Skeletal muscle satellite cell (primary cell): ENCODE data around the gene ASPG.

Source experiments
- H3K27me3 ChIP-seq: 2 replicates; pipeline ENCODE4 v1.7.0; 2013; ENCODE audit warnings: low read length; ENCODE audit not compliant: control insufficient read depth, insufficient read depth
- H3K36me3 ChIP-seq: 2 replicates; pipeline ENCODE4 v1.7.0; 2013; ENCODE audit warnings: mild to moderate bottlenecking, control low read depth, low read length; ENCODE audit not compliant: insufficient read depth
- H3K4me1 ChIP-seq: 2 replicates; pipeline ENCODE4 v1.7.0; 2013; ENCODE audit warnings: low read length; ENCODE audit not compliant: control insufficient read depth, insufficient read depth
- H3K4me2 ChIP-seq: 2 replicates; pipeline ENCODE4 v1.7.0; 2013; ENCODE audit warnings: mild to moderate bottlenecking, low read length
- H3K4me3 ChIP-seq: 2 replicates; pipeline ENCODE4 v1.7.0; 2013; ENCODE audit warnings: low read length
- H3K9ac ChIP-seq: 2 replicates; pipeline ENCODE4 v1.7.0; 2013; ENCODE audit warnings: mild to moderate bottlenecking, low read depth, low read length, moderate library complexity
- H3K9me3 ChIP-seq: replicated peaks from 2 replicates; pipeline ENCODE4 v1.7.0; 2013; ENCODE audit warnings: mild to moderate bottlenecking, control low read depth, low read length

The ASPG gene

GRCh38 chr14:104137297-104138097 is 52.0 kb downstream of the ASPG start:
- H3K4me2 ChIP-seq, result peak overlapping the region; percentile 69
- peaks cover 62% of the 10 kb centered on the region for H3K27me3 ChIP-seq
- H3K4me3 ChIP-seq, result peak overlapping the region; percentile 56
- no peaks in the 10 kb centered on the region for H3K36me3 ChIP-seq
- H3K9me3 ChIP-seq, result no peaks in the 10 kb centered on the region
- H3K9ac ChIP-seq, result no peak overlapping the region
- H3K4me1 ChIP-seq, result peaks cover 6% of the 10 kb centered on the region

- peak within 1 kb of the TSS; percentile 69 for H3K4me2 ChIP-seq
- H3K36me3 ChIP-seq, result no peaks in the 10 kb centered on the region
- H3K9me3 ChIP-seq, result no peaks in the 10 kb centered on the region
- H3K9ac ChIP-seq, result no peak within 1 kb of the TSS
- H3K4me3 ChIP-seq, result peak within 1 kb of the TSS; percentile 56
- peaks cover 62% of the 10 kb centered on the region for H3K27me3 ChIP-seq
- H3K4me1 ChIP-seq, result peaks cover 6% of the 10 kb centered on the region
Measured at GRCh38 chr14:104138098-104138717, 52.7 kb downstream of the ASPG start, which contains the start of gene KIF26A. TSS of gene KIF26A (plus strand) at chr14:104138587. CDS start at chr14:104138723, 136 bp downstream.

GRCh38 chr14:104138718-104139459 is 53.4 kb downstream of the ASPG start:
- Histone ChIP-seq H3K4me2 (peak overlapping the region; percentile 49), H3K9ac (no peak overlapping the region), H3K4me3 (no peak overlapping the region), H3K4me1 (peaks cover 6% of the 10 kb centered on the region), H3K36me3 (no peaks in the 10 kb centered on the region), H3K9me3 (no peaks in the 10 kb centered on the region), H3K27me3 (peaks cover 56% of the 10 kb centered on the region)

- H3K9me3 ChIP-seq, result no peaks in the 10 kb centered on the region
- no peaks in the 10 kb centered on the region for H3K36me3 ChIP-seq
- H3K4me2 ChIP-seq, result no peak overlapping the region
- no peak overlapping the region for H3K4me3 ChIP-seq
- peaks cover 6% of the 10 kb centered on the region for H3K4me1 ChIP-seq
- peaks cover 50% of the 10 kb centered on the region for H3K27me3 ChIP-seq
- H3K9ac ChIP-seq, result no peak overlapping the region
Measured at GRCh38 chr14:104139460-104140212, 54.1 kb downstream of the ASPG start.

- H3K4me1 ChIP-seq, result peaks cover 6% of the 10 kb centered on the region
- no peak overlapping the region for H3K4me3 ChIP-seq
- no peaks in the 10 kb centered on the region for H3K36me3 ChIP-seq
- H3K4me2 ChIP-seq, result no peak overlapping the region
- no peaks in the 10 kb centered on the region for H3K9me3 ChIP-seq
- peaks cover 45% of the 10 kb centered on the region for H3K27me3 ChIP-seq
- no peak overlapping the region for H3K9ac ChIP-seq
Measured at GRCh38 chr14:104140213-104140462, 54.6 kb downstream of the ASPG start.

- Histone ChIP-seq H3K9me3 (no peaks in the 10 kb centered on the region), H3K9ac (no peak overlapping the region), H3K4me1 (peaks cover 6% of the 10 kb centered on the region), H3K4me3 (no peak overlapping the region), H3K36me3 (no peaks in the 10 kb centered on the region), H3K4me2 (no peak overlapping the region), H3K27me3 (peaks cover 39% of the 10 kb centered on the region)
Measured at GRCh38 chr14:104140463-104141331, 55.2 kb downstream of the ASPG start.

GRCh38 chr14:104141621-104142091 is 56.2 kb downstream of the ASPG start:
- Histone ChIP-seq H3K9ac (no peak overlapping the region), H3K4me1 (peaks cover 6% of the 10 kb centered on the region), H3K4me2 (no peak overlapping the region), H3K9me3 (no peaks in the 10 kb centered on the region), H3K4me3 (no peak overlapping the region), H3K36me3 (no peaks in the 10 kb centered on the region), H3K27me3 (peaks cover 32% of the 10 kb centered on the region)

- peaks cover 25% of the 10 kb centered on the region for H3K27me3 ChIP-seq
- no peak overlapping the region for H3K9ac ChIP-seq
- peaks cover 6% of the 10 kb centered on the region for H3K4me1 ChIP-seq
- no peaks in the 10 kb centered on the region for H3K36me3 ChIP-seq
- H3K4me2 ChIP-seq, result no peak overlapping the region
- no peak overlapping the region for H3K4me3 ChIP-seq
- H3K9me3 ChIP-seq, result no peaks in the 10 kb centered on the region
Measured at GRCh38 chr14:104142136-104142945, 56.8 kb downstream of the ASPG start.

GRCh38 chr14:104142946-104143470 is 57.5 kb downstream of the ASPG start:
- H3K9ac ChIP-seq, result no peak overlapping the region
- H3K4me2 ChIP-seq, result no peak overlapping the region
- peaks cover 1% of the 10 kb centered on the region for H3K4me1 ChIP-seq
- H3K27me3 ChIP-seq, result peaks cover 19% of the 10 kb centered on the region
- no peak overlapping the region for H3K4me3 ChIP-seq
- H3K9me3 ChIP-seq, result no peaks in the 10 kb centered on the region
- H3K36me3 ChIP-seq, result no peaks in the 10 kb centered on the region
